Esophagus squamous epithelium (tissue), 5 donors: ENCODE results near the gene ZNRF1. TPM values are rescaled to one million over a fixed set of nuclear protein-coding genes. Genes with fewer than 3 reads are reported as not detected.

ENCODE experiments used
- DNase-seq: peaks from one replicate; lab custom pipeline; 2025; lab: John Stamatoyannopoulos, UW
- H3K27ac ChIP-seq, 4 donors: fragments of 200-600 bp; sonication (generic); one replicate each; pipeline ENCODE4 v1.5.1; 2016 to 2019; ENCODE audit warnings: mild to moderate bottlenecking in 1 of 4
- H3K27me3 ChIP-seq, 4 donors: fragments of 200-600 bp; sonication (generic); 1 replicate in 3 of 4; 2 replicates in 1 of 4; pipeline versions ENCODE4 v1.5.1 to v1.6.0; 2017 to 2021; ENCODE audit warnings: antibody characterized with exemption in 1 of 4
- H3K36me3 ChIP-seq, 3 donors: fragments of 200-600 bp; sonication (generic); one replicate each; pipeline ENCODE4 v1.5.1; 2016 to 2019
- H3K4me1 ChIP-seq, 3 donors: fragments of 200-600 bp; sonication (generic); one replicate each; pipeline ENCODE4 v1.5.1; 2017 to 2019
- H3K4me3 ChIP-seq, 4 donors: fragments of 200-600 bp; sonication (generic); 1 replicate in 3 of 4; 2 replicates in 1 of 4; pipeline ENCODE4 v1.5.1; 2016 to 2019; ENCODE audit warnings: mild to moderate bottlenecking in 2 of 4, moderate library complexity in 1 of 4
- H3K9me3 ChIP-seq, 3 donors: fragments of 200-600 bp; sonication (generic); one replicate each; pipeline ENCODE4 v1.5.1; 2016 to 2019
- CTCF ChIP-seq, 6 experiments: fragments of 450-650 bp in 4 of 6; fragments of 200-600 bp in 2 of 6; sonication (generic) in 2 of 6; IDR thresholded peaks; one replicate each; pipeline ENCODE4 v1.5.1; 2016 to 2019; ENCODE audit warnings: antibody characterized with exemption in 6 of 6, mild to moderate bottlenecking in 4 of 6, moderate library complexity in 4 of 6
- POLR2A ChIP-seq, 4 donors: fragments of 450-650 bp; IDR thresholded peaks; one replicate each; pipeline ENCODE4 v1.6.1; 2017; ENCODE audit warnings: antibody characterized with exemption in 4 of 4, mild to moderate bottlenecking in 4 of 4, moderate library complexity in 3 of 4
- WGBS, 2 donors: methylation state at CpG; one replicate each; pipeline ENCODE4 v1.1.5; 2018; 5-methylcytosine and 5-hydroxymethylcytosine counted together
- intact Hi-C: fragments of 100-400 bp; cut with DNase I; formaldehyde crosslinking; loops from one replicate; pipeline ENCODE4 v1.15.0; 2022
- total RNA-seq, 4 donors: library from RNA; depleted of rRNA; stranded (reverse); fragments of >200 nt; gene quantifications; one replicate each; pipeline ENCODE4 v1.1.0, GENCODE V29; 2016
- donor health status: DM: yes; HTN: yes; CAD: no.

Gene ZNRF1
- total RNA-seq, 4 donors from 2014 or later, result 28.0 to 67.4 (median 33.5) TPM

- H3K4me3 ChIP-seq, result no peak overlapping the region
- intact Hi-C loops, result no loop called here
- TF ChIP-seq POLR2A (IDR thresholded peaks at IDR 0.05) (no peak), CTCF (IDR thresholded peaks at IDR 0.05) (no peak)
- no peaks in the 10 kb centered on the region for H3K36me3 ChIP-seq
- no peaks in the 10 kb centered on the region for H3K27me3 ChIP-seq
- 46 to 75% methylated on average over 9 of the region's 12 CpGs for WGBS, 2 donors
- H3K9me3 ChIP-seq, result no peaks in the 10 kb centered on the region
- DNase-seq, result peak; percentile 44
- peaks cover 0 to 57% (median 8%) of the 10 kb centered on the region in 3 donors for H3K4me1 ChIP-seq
- H3K27ac ChIP-seq, result peak overlapping the region in 2 of 4 donors; percentile 37 to 39
Measured at GRCh38 chr16:75074920-75075687, 76.3 kb downstream of the ZNRF1 start.

DNA sequence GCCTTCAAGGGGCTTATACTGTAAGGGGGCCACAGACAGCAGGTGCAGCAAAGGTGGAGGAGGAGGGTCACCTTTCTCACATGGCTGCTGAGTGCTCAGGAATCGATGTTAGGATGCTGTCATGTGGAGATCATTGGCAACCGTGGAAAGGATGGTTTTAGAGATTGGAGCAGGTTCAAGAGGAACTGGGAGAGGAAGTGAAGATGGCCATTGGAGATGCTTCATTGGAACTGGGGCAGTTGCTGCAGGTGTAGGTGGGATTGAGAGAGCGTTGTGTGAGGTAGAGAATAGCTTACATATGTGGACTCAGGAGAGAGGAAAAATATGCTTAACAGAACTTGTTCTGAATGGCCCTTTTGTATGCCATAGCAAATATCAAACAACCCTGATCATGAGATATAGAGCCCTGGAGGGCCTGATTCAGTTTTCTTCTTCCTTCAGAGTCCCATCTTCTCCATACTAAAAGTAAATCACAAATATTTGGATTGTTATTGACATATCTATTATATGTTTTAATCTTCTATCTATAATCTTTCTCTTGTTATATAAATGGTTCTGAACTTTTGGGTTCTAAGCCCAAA, 77.0 kb downstream of the ZNRF1 start:
- intact Hi-C loops, result no loop called here
- peak overlapping the region in 2 of 4 donors; percentile 37 to 39 for H3K27ac ChIP-seq
- H3K9me3 ChIP-seq, result no peaks in the 10 kb centered on the region
- WGBS, 2 donors, result 63 to 74% methylated on average over 3 of the region's 3 CpGs
- no peaks in the 10 kb centered on the region for H3K27me3 ChIP-seq
- no peak overlapping the region for H3K4me3 ChIP-seq
- no peaks in the 10 kb centered on the region for H3K36me3 ChIP-seq
- no peak for TF ChIP-seq CTCF (IDR thresholded peaks at IDR 0.05)
- H3K4me1 ChIP-seq, result peaks cover 0 to 57% (median 7%) of the 10 kb centered on the region in 3 donors
- no peak for DNase-seq

GRCh38 chr16:75078886-75079285, 80.1 kb downstream of the ZNRF1 start:
- WGBS, 2 donors, result 99% methylated on average over 8 of the region's 8 CpGs
- no peaks in the 10 kb centered on the region for H3K36me3 ChIP-seq
- H3K4me1 ChIP-seq, result peaks cover 8 to 67% (median 17%) of the 10 kb centered on the region in 3 donors
- no peak for DNase-seq
- H3K27ac ChIP-seq, result no peak overlapping the region
- H3K4me3 ChIP-seq, result no peak overlapping the region
- TF ChIP-seq CTCF (IDR thresholded peaks at IDR 0.05), result no peak
- TF ChIP-seq POLR2A (IDR thresholded peaks at IDR 0.05), result no peak
- H3K9me3 ChIP-seq, result no peaks in the 10 kb centered on the region
- intact Hi-C loops, result no loop called here
- H3K27me3 ChIP-seq, result no peaks in the 10 kb centered on the region

GRCh38 chr16:75079346-75079926, 80.6 kb downstream of the ZNRF1 start:
- no peak overlapping the region for H3K27ac ChIP-seq
- H3K4me1 ChIP-seq, result peaks cover 8 to 67% (median 18%) of the 10 kb centered on the region in 3 donors
- H3K4me3 ChIP-seq, result no peak overlapping the region
- no peak for DNase-seq
- WGBS, 2 donors, result 92 to 96% methylated on average over 7 of the region's 7 CpGs
- H3K27me3 ChIP-seq, result no peaks in the 10 kb centered on the region
- no peak for TF ChIP-seq CTCF (IDR thresholded peaks at IDR 0.05)
- TF ChIP-seq POLR2A (IDR thresholded peaks at IDR 0.05), result no peak
- no peaks in the 10 kb centered on the region for H3K36me3 ChIP-seq
- no peaks in the 10 kb centered on the region for H3K9me3 ChIP-seq
- intact Hi-C loops, result no loop called here
